DOHH2 (cell line): ENCODE results near the gene FERD3L.

Source experiments
- EZH2phosphoT487 ChIP-seq: fragments of 200-600 bp; sonication (generic); IDR thresholded peaks from 2 replicates; pipeline ENCODE4 v1.6.1; 2017; ENCODE audit warnings: borderline replicate concordance, mild to moderate bottlenecking, antibody characterized with exemption, low read length, moderate library complexity, mixed read lengths
- TF ChIP-seq, protein P1 (sequence below): fragments of 200-600 bp; sonication (generic); IDR thresholded peaks from one replicate; pipeline ENCODE4 v1.5.1; 2014; ENCODE audit warnings: antibody characterized with exemption, mild to moderate bottlenecking, low read depth, low read length; ENCODE audit not compliant: poor library complexity, severe bottlenecking

DNA sequence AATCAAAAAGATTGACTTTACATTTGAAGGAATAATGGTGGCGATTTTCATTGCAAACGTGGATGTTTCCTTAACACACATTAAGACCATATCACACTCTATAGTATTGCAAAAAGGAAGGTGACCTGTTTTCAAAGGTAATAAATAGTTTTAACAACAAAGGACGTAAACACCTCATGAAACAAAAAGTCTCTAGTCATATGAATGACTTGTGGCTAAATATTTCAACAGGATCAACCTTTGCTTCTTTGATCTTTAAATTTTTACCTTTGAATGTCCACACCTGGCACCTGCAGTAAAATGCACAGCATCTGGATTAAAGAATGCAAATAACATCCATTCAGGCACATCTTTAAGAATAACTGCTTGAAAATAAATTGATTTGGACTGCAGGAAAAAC lies 30.0 kb upstream of the FERD3L start:
- TF ChIP-seq, protein P1, sequence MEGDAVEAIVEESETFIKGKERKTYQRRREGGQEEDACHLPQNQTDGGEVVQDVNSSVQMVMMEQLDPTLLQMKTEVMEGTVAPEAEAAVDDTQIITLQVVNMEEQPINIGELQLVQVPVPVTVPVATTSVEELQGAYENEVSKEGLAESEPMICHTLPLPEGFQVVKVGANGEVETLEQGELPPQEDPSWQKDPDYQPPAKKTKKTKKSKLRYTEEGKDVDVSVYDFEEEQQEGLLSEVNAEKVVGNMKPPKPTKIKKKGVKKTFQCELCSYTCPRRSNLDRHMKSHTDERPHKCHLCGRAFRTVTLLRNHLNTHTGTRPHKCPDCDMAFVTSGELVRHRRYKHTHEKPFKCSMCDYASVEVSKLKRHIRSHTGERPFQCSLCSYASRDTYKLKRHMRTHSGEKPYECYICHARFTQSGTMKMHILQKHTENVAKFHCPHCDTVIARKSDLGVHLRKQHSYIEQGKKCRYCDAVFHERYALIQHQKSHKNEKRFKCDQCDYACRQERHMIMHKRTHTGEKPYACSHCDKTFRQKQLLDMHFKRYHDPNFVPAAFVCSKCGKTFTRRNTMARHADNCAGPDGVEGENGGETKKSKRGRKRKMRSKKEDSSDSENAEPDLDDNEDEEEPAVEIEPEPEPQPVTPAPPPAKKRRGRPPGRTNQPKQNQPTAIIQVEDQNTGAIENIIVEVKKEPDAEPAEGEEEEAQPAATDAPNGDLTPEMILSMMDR: no peak
- TF ChIP-seq EZH2phosphoT487: no peak
